ENCODE data around the gene VAMP2.
A peak's percentile ranks its signal among the peaks of the same experiment; 100 is the strongest.

The VAMP2 gene

DNA sequence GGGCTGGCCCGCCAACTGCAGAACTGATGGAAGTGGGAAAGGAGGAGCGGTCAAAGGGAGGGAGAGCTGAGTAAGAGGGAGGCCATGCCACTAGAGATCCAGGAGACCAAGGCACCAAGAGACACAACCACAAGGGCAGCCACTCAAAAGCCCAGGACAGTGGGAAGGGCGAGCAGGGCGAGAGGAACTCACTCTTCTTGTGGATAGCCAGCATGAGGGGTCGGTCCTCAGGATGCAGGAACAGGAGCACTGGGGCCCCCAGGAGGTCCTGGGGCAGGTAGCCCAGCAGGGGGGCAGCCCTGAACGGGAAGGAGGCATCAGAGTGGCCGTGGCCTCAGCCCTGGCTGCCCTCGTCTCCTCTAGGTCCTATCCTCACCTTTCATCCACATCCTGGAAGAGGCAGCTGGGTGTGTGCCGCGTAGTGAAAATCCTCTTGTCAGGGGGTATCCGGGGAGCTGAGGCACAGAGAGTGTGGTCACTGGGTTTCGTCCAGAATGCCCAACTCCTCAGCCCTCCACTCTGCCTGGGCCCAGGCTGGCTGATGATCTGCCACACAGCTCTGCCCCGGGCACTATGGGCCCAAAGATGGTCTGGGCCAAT lies 14.8 kb downstream of the VAMP2 start:
- POLR2A ChIA-PET, result interaction anchor here (1.0 kb wide), 1 partner anchor 9 kb away, joined by 3 read pairs; no protein-coding TSS in a partner anchor
- Histone ChIP-seq H3K36me3 (ENCODE audit: control insufficient read depth in 2 of 2, insufficient read depth in 1 of 2, low read length in 2 of 2) (peaks cover 0 to 66% of the 10 kb centered on the region in 2 experiments; a peak in 1 of 3 replicates), H3K27ac (ENCODE audit: extremely low read depth, low read depth, low read length) (no peak overlapping the region), H3K4me1 (ENCODE audit: control insufficient read depth, insufficient read depth, low read length) (peaks cover under 1% of the 10 kb centered on the region; the same call in 1 of the 2 replicates), H3K9me3 (ENCODE audit: control insufficient read depth, insufficient read depth, low read depth, low read length) (no peaks in the 10 kb centered on the region), H3K4me3 (ENCODE audit: low read depth, low read length) (no peak overlapping the region)
- CTCF ChIA-PET, result interaction anchor here (0.5 to 2.8 kb wide), 4 partner anchors 13 to 114 kb away, joined by 3 to 13 read pairs (median 4); no protein-coding TSS in a partner anchor
- TF ChIP-seq ZNF623 (tag by site-specific recombination; IDR thresholded peaks at IDR 0.05), result 0 out of 2 replicates have a peak, but pooled peaks have one; percentile 24
- no peak for TF ChIP-seq GFI1B (tag by site-specific recombination; IDR thresholded peaks at IDR 0.05)

DNA sequence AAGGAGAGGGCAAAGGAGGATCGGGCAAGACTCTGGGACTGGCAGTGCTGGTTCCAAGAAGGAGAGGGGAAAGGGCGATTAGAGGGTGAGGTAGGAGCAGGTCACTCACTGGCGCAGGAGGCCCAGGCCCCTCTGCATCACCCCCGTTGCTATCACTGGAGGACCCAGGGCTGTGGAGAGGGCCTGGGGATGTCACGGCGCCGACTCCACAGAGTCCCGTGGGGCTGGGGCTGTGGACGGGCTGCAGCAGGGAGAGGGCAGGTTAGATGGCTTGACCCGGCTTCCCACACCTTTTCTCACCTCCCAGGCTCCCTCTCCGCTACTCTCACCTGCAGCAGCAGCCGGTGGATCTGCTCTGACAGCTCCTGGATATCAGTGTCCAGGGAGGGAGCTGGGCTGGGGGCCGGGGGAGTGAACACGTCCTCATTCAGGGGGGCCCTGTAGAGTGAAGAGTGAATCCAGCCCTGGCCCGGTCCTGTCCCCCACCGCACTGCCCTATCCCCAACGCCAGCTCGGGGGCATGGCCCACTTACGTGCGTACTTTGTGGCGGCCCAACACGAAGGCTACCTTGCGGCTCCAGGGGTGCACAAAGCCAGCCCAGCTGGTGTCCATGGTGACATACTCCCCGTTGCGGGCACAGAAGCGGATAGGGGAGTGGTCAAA lies 15.5 kb downstream of the VAMP2 start:
- Histone ChIP-seq H3K36me3 (ENCODE audit: control insufficient read depth in 2 of 2, insufficient read depth in 1 of 2, low read length in 2 of 2) (peaks cover 0 to 73% of the 10 kb centered on the region in 2 experiments; a peak in 1 of 3 replicates), H3K9me3 (ENCODE audit: control insufficient read depth, insufficient read depth, low read depth, low read length) (no peaks in the 10 kb centered on the region), H3K4me3 (ENCODE audit: low read depth, low read length) (no peak overlapping the region), H3K4me1 (ENCODE audit: control insufficient read depth, insufficient read depth, low read length) (no peaks in the 10 kb centered on the region), H3K27ac (ENCODE audit: extremely low read depth, low read depth, low read length) (no peak overlapping the region)
- POLR2A ChIA-PET, result interaction anchor here (1.0 kb wide), 1 partner anchor 9 kb away, joined by 3 read pairs; no protein-coding TSS in a partner anchor
- TF ChIP-seq, protein P1, sequence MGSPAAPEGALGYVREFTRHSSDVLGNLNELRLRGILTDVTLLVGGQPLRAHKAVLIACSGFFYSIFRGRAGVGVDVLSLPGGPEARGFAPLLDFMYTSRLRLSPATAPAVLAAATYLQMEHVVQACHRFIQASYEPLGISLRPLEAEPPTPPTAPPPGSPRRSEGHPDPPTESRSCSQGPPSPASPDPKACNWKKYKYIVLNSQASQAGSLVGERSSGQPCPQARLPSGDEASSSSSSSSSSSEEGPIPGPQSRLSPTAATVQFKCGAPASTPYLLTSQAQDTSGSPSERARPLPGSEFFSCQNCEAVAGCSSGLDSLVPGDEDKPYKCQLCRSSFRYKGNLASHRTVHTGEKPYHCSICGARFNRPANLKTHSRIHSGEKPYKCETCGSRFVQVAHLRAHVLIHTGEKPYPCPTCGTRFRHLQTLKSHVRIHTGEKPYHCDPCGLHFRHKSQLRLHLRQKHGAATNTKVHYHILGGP (tag by site-specific recombination; IDR thresholded peaks at IDR 0.05), result no peak
- no peak for TF ChIP-seq ZNF302 (tag by site-specific recombination; IDR thresholded peaks at IDR 0.05; ENCODE audit: low read depth)
- TF ChIP-seq GLI4 (tag by site-specific recombination; IDR thresholded peaks at IDR 0.05), result no peak
- TF ChIP-seq ZNF426 (tag by site-specific recombination; IDR thresholded peaks at IDR 0.05), result no peak
- TF ChIP-seq, protein P2, sequence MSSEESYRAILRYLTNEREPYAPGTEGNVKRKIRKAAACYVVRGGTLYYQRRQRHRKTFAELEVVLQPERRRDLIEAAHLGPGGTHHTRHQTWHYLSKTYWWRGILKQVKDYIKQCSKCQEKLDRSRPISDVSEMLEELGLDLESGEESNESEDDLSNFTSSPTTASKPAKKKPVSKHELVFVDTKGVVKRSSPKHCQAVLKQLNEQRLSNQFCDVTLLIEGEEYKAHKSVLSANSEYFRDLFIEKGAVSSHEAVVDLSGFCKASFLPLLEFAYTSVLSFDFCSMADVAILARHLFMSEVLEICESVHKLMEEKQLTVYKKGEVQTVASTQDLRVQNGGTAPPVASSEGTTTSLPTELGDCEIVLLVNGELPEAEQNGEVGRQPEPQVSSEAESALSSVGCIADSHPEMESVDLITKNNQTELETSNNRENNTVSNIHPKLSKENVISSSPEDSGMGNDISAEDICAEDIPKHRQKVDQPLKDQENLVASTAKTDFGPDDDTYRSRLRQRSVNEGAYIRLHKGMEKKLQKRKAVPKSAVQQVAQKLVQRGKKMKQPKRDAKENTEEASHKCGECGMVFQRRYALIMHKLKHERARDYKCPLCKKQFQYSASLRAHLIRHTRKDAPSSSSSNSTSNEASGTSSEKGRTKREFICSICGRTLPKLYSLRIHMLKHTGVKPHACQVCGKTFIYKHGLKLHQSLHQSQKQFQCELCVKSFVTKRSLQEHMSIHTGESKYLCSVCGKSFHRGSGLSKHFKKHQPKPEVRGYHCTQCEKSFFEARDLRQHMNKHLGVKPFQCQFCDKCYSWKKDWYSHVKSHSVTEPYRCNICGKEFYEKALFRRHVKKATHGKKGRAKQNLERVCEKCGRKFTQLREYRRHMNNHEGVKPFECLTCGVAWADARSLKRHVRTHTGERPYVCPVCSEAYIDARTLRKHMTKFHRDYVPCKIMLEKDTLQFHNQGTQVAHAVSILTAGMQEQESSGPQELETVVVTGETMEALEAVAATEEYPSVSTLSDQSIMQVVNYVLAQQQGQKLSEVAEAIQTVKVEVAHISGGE (tag by site-specific recombination; conservative IDR thresholded peaks at IDR 0.05; ENCODE audit: low read depth), result no peak
- TF ChIP-seq ZNF423 (tag by site-specific recombination; IDR thresholded peaks at IDR 0.05), result no peak
- TF ChIP-seq, protein P3, sequence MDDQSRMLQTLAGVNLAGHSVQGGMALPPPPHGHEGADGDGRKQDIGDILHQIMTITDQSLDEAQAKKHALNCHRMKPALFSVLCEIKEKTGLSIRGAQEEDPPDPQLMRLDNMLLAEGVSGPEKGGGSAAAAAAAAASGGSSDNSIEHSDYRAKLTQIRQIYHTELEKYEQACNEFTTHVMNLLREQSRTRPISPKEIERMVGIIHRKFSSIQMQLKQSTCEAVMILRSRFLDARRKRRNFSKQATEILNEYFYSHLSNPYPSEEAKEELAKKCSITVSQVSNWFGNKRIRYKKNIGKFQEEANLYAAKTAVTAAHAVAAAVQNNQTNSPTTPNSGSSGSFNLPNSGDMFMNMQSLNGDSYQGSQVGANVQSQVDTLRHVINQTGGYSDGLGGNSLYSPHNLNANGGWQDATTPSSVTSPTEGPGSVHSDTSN (CRISPR knock-in tag; IDR thresholded peaks at IDR 0.05), result no peak
- TF ChIP-seq ZNF48 (tag by site-specific recombination; IDR thresholded peaks at IDR 0.05), result no peak
- no peak for TF ChIP-seq ZXDB (tag by site-specific recombination; IDR thresholded peaks at IDR 0.05)
- no peak for TF ChIP-seq ZNF621 (tag by site-specific recombination; IDR thresholded peaks at IDR 0.05)
- TF ChIP-seq, protein P4, sequence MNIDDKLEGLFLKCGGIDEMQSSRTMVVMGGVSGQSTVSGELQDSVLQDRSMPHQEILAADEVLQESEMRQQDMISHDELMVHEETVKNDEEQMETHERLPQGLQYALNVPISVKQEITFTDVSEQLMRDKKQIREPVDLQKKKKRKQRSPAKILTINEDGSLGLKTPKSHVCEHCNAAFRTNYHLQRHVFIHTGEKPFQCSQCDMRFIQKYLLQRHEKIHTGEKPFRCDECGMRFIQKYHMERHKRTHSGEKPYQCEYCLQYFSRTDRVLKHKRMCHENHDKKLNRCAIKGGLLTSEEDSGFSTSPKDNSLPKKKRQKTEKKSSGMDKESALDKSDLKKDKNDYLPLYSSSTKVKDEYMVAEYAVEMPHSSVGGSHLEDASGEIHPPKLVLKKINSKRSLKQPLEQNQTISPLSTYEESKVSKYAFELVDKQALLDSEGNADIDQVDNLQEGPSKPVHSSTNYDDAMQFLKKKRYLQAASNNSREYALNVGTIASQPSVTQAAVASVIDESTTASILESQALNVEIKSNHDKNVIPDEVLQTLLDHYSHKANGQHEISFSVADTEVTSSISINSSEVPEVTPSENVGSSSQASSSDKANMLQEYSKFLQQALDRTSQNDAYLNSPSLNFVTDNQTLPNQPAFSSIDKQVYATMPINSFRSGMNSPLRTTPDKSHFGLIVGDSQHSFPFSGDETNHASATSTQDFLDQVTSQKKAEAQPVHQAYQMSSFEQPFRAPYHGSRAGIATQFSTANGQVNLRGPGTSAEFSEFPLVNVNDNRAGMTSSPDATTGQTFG (tag by site-specific recombination; IDR thresholded peaks at IDR 0.05; ENCODE audit: borderline replicate concordance), result no peak
- TF ChIP-seq YY1 (tag by site-specific recombination; IDR thresholded peaks at IDR 0.05), result no peak
- no peak for TF ChIP-seq KLF9 (tag by site-specific recombination; IDR thresholded peaks at IDR 0.05; ENCODE audit: low read depth)
- TF ChIP-seq EGR2 (tag by site-specific recombination; IDR thresholded peaks at IDR 0.05; ENCODE audit: low read depth), result no peak
- TF ChIP-seq, protein P5, sequence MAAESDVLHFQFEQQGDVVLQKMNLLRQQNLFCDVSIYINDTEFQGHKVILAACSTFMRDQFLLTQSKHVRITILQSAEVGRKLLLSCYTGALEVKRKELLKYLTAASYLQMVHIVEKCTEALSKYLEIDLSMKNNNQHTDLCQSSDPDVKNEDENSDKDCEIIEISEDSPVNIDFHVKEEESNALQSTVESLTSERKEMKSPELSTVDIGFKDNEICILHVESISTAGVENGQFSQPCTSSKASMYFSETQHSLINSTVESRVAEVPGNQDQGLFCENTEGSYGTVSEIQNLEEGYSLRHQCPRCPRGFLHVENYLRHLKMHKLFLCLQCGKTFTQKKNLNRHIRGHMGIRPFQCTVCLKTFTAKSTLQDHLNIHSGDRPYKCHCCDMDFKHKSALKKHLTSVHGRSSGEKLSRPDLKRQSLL (tag by site-specific recombination; IDR thresholded peaks at IDR 0.05), result no peak
- TF ChIP-seq, protein P6, sequence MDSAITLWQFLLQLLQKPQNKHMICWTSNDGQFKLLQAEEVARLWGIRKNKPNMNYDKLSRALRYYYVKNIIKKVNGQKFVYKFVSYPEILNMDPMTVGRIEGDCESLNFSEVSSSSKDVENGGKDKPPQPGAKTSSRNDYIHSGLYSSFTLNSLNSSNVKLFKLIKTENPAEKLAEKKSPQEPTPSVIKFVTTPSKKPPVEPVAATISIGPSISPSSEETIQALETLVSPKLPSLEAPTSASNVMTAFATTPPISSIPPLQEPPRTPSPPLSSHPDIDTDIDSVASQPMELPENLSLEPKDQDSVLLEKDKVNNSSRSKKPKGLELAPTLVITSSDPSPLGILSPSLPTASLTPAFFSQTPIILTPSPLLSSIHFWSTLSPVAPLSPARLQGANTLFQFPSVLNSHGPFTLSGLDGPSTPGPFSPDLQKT (IDR thresholded peaks at IDR 0.05; ENCODE audit: borderline replicate concordance, low read depth, low read length), result no peak
- TF ChIP-seq ZNF664 (tag by site-specific recombination; IDR thresholded peaks at IDR 0.05), result no peak
- TF ChIP-seq ZNF138 (tag by site-specific recombination; IDR thresholded peaks at IDR 0.05; ENCODE audit: borderline replicate concordance), result no peak
- CTCF ChIA-PET, result interaction anchor here (1.1 kb wide), 1 partner anchor 53 kb away, joined by 3 read pairs; no protein-coding TSS in a partner anchor

Data from HEK293 (cell line).